SK-N-MC (cell line): ENCODE measurements around the gene CD81.

Source experiments
- DNase-seq: peaks from one replicate; pipeline ENCODE4 v3.0.0-alpha.2; 2011; ENCODE audit warnings: low read depth, low spot score
- H3K27ac ChIP-seq: fragments of 200-600 bp; sonication (generic); 2 replicates; pipeline ENCODE4 v1.5.1; 2016; ENCODE audit warnings: mixed run types
- H3K36me3 ChIP-seq: fragments of 200-600 bp; sonication (generic); 2 replicates; pipeline ENCODE4 v1.6.1; 2017; ENCODE audit warnings: antibody characterized with exemption, low read length, mixed read lengths; ENCODE audit not compliant: insufficient read depth
- H3K4me3 ChIP-seq: fragments of 200-600 bp; sonication (generic); 2 replicates; pipeline ENCODE4 v1.5.1; 2016
- H3K9ac ChIP-seq: fragments of 200-600 bp; sonication (generic); 2 replicates; pipeline ENCODE4 v1.8.0; 2017; ENCODE audit warnings: mixed run types, mixed read lengths; ENCODE audit not compliant: insufficient read length
- H3K9me3 ChIP-seq: fragments of 200-600 bp; sonication (generic); 2 replicates; pipeline ENCODE4 v1.6.1; 2017; ENCODE audit warnings: low read depth, mild to moderate bottlenecking, antibody characterized with exemption, low read length, moderate library complexity, mixed read lengths
- EZH2 ChIP-seq: fragments of 200-600 bp; sonication (generic); IDR thresholded peaks from one replicate; pipeline ENCODE4 v1.6.1; 2017; ENCODE audit warnings: antibody characterized with exemption
- FOXP2 ChIP-seq: optimal IDR thresholded peaks from 2 replicates; pipeline ENCODE3; 2011; ENCODE audit warnings: mild to moderate bottlenecking, moderate library complexity; ENCODE audit not compliant: insufficient read depth; ENCODE audit errors: extremely low read length, control extremely low read depth
- POLR2AphosphoS5 ChIP-seq: IDR thresholded peaks from 2 replicates; pipeline ENCODE4 v1.6.1; 2012; ENCODE audit warnings: mild to moderate bottlenecking, low read depth, low read length, borderline replicate concordance

The CD81 gene

DNA sequence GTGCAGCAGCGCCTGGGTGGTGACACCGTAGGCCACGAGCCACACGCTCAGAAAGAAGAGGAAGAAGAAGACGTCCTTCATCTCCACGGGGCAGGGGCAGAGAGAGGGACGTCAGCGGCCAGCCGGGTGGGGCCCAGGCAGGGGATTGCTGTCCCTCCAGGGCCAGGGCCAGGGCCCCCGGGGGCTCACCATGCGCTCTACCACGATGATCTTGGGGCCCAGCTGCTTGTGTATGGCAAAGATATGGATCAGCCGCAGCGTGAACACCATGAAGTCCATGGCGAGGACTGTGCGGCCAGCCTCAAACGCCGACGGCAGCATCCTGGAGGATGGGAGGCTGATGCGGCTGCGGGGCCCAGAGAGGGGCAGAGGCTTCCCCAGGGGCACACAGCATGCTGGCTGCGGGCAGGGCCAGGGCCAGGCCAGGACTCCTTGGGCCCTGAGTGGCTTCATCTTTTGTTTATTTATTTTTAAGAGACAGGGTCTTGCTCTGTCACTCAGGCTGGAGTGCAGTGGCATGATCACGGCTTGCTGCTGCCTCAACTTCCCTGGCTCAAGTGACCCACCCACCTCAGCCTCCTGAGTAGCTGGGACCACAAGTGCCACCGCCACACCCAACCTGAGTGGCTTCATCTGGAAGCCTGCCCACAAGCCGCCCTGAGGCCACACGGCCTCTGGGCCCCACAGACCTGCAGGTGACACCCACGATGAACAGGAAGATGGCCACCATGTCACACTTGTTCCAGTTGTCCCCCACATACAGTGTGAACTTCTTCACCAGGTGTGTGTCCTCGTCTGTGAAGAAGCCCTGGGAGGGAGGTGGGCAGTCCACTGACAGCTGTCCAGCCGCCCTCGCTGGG lies 34.6 kb downstream of the CD81 start:
- H3K36me3 ChIP-seq = no peaks in the 10 kb centered on the region
- no peaks in the 10 kb centered on the region for H3K9me3 ChIP-seq
- no peak overlapping the region for H3K27ac ChIP-seq
- DNase-seq = no peak
- no peak overlapping the region for H3K4me3 ChIP-seq
- no peak for TF ChIP-seq POLR2AphosphoS5
- TF ChIP-seq EZH2 = no peak
- no peak for TF ChIP-seq FOXP2
- no peak overlapping the region for H3K9ac ChIP-seq

DNA sequence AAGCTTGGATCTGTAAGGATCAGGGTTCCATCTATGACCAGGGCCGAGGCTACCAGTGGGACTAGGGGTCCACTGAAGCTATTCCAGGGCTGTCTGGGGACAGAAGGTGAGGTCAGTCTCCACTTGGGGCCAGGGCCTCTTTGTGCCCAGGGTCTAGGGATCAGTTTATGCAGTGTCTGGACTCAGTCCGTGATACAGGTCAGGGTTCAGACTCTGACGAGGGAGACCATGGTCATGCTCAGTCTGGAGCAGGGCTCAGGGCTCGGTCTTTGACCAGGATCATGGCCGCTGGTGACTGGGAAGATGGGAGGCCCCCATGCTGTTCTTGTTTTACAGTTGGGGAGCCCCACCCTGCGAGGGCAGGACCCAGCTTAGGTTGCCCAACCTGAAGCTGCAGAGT lies 35.2 kb downstream of the CD81 start:
- Histone ChIP-seq H3K27ac (no peak overlapping the region), H3K36me3 (no peaks in the 10 kb centered on the region), H3K9me3 (no peaks in the 10 kb centered on the region), H3K4me3 (no peak overlapping the region), H3K9ac (no peak overlapping the region)
- DNase-seq = no peak
- TF ChIP-seq POLR2AphosphoS5 (no peak), FOXP2 (no peak), EZH2 (no peak)

DNA sequence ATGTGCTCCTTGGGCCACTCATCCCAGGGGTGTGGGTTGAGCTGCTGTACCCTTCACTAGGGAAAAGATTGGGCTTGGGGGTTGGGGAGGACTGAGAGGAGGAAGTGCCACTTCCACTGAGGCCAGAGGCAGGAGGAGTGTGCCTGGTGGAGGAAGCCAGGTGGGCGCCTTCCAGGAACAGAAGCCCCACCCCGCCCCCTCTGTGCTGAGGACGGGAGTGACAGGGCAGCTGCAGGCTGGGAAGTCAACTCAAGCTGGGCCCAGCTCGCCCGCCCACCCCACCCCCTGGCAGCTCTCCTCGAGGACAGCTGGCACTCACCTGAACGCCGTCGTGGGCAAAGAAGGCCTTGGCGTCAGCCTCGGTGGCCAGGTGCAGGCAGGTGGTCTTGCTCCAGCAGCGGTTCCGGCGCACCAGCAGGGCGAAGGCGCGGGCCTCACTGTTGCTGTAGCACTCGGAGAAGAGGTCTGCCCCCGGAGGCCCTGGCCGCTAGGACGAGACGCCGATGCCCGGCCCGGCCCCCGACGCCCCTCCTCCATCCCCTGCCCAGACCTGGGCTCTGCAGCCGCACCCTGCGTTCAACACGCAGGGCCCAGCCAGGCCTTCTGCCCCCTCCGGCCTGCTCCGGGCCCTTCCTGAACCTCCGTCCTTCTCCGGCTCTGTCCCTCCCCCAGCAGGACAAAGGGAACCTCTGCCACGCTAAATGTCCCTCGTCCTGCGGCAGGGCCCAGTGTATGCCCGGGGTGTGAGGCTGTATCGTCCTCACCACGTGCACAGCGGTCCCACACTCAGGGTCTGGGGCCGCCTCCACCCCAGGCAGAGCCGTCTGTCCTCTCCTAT lies 36.9 kb downstream of the CD81 start:
- DNase-seq = no peak
- TF ChIP-seq EZH2 = no peak
- no peak for TF ChIP-seq FOXP2
- no peak for TF ChIP-seq POLR2AphosphoS5

DNA sequence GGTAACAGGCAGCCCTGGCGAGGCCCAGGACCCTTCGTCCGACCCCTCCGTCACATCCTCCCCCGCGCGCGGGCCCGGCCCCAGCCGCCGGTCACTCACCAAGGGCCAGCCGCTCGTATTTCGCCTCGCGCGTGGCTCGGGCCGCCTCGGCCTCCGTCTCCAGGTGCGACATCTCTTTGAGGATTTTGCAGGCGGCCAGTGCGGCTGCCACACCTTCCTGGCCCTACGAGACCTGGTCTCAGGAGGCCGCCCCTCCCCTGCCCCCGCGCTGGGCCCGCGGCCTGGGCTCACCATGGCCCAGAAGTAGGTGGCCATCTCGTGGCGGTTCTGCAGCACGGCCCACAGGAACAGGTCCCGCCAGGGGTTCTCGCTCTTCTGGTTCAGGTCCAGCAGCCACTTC lies 37.5 kb downstream of the CD81 start:
- no peak overlapping the region for H3K4me3 ChIP-seq
- H3K36me3 ChIP-seq = no peaks in the 10 kb centered on the region
- H3K9me3 ChIP-seq = no peaks in the 10 kb centered on the region
- DNase-seq = no peak
- no peak for TF ChIP-seq EZH2
- TF ChIP-seq POLR2AphosphoS5 = no peak
- no peak for TF ChIP-seq FOXP2
- no peak overlapping the region for H3K27ac ChIP-seq
- no peak overlapping the region for H3K9ac ChIP-seq

More for the DNA sequence above, 36.9 kb downstream of the CD81 start:
- Histone ChIP-seq H3K27ac (no peak overlapping the region), H3K36me3 (no peaks in the 10 kb centered on the region), H3K9ac (no peak overlapping the region), H3K4me3 (no peak overlapping the region), H3K9me3 (no peaks in the 10 kb centered on the region)

DNA sequence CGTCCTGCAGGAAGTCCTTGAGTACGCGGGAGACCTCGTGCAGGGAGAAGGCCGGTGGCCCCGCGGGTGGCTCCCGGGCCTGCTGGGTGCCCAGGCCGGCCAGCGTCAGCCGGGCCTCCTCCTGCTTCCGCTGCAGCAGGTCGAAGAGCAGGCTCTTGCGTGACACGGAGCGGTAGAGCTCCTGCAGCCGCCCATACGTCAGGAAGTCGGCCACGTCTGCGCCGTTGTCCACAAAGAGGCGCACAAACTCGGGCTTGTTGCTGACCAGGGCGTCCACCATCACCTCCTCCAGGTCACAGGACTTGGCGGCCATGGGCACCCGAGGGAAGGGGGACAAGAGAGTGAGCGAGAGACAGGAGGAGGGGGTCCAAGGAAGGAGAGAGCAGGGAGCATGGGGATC lies 38.1 kb downstream of the CD81 start:
- Histone ChIP-seq H3K4me3 (no peak overlapping the region), H3K9ac (no peak overlapping the region), H3K27ac (no peak overlapping the region), H3K36me3 (no peaks in the 10 kb centered on the region), H3K9me3 (no peaks in the 10 kb centered on the region)
- no peak for TF ChIP-seq EZH2
- no peak for TF ChIP-seq POLR2AphosphoS5
- DNase-seq = no peak

DNA sequence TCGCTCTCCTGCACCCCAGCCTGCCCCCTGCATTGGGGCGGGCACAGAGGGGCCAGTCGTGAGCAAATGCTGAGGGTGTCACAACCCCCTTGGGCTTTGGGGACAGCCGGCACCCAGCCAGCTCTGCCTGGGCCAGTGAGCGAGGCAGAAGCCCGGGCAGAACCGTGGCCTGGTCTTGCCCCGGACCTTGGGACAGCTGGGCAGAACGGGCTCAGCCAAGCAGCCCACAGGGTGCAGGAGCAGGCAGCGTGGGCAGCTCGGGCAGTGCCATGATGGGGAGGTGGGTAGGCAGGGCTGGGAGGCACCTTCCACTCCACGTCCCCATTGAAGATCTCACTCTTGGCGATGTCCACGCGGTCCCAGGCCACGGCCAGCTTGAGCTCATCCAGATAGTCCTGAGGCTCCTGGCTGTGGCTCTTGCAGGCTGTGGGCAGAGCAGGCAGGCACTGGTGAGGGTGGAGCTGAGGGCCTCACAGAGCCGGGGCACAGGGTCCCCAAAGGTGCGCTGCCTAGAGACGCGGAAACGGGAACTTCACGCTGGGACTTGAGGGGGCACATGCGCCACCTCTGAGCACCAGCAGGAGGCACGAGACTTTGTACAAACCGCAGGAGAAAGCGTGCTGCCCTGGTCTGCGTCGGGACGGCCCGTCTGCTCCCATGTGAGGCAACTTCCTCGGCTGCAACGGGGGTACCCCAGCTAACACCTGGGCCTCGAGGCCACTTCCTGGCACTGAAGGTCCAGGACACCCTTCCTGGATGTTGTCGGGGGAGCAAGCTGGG lies 38.7 kb downstream of the CD81 start:
- Histone ChIP-seq H3K4me3 (no peak overlapping the region), H3K27ac (no peak overlapping the region), H3K36me3 (no peaks in the 10 kb centered on the region), H3K9me3 (no peaks in the 10 kb centered on the region), H3K9ac (no peak overlapping the region)
- no peak for TF ChIP-seq EZH2
- TF ChIP-seq FOXP2 = no peak
- no peak for TF ChIP-seq POLR2AphosphoS5
- DNase-seq = no peak

DNA sequence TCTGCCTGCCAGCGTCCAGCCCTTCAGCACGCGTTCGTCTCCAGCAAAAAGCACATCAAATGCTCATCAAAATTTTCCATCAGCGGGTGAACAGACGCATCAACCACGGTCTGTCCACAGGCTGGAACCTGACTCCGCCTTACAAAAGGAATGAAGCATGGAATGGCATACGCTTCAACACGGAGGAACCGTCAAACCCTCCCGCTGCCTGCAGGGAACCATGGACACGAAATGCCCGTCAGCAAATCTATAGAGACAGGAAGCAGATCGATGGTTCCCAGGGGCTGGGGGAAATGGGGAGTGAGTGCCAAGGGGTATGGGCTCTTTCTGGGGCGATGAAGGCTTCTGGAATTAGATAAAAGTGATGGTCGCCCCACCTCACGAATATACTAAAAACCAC lies 39.7 kb downstream of the CD81 start:
- no peaks in the 10 kb centered on the region for H3K9me3 ChIP-seq
- DNase-seq = no peak
- no peak overlapping the region for H3K9ac ChIP-seq
- H3K36me3 ChIP-seq = no peaks in the 10 kb centered on the region
- H3K4me3 ChIP-seq = no peak overlapping the region
- no peak for TF ChIP-seq EZH2
- no peak for TF ChIP-seq POLR2AphosphoS5
- TF ChIP-seq FOXP2 = no peak
- no peak overlapping the region for H3K27ac ChIP-seq

DNA sequence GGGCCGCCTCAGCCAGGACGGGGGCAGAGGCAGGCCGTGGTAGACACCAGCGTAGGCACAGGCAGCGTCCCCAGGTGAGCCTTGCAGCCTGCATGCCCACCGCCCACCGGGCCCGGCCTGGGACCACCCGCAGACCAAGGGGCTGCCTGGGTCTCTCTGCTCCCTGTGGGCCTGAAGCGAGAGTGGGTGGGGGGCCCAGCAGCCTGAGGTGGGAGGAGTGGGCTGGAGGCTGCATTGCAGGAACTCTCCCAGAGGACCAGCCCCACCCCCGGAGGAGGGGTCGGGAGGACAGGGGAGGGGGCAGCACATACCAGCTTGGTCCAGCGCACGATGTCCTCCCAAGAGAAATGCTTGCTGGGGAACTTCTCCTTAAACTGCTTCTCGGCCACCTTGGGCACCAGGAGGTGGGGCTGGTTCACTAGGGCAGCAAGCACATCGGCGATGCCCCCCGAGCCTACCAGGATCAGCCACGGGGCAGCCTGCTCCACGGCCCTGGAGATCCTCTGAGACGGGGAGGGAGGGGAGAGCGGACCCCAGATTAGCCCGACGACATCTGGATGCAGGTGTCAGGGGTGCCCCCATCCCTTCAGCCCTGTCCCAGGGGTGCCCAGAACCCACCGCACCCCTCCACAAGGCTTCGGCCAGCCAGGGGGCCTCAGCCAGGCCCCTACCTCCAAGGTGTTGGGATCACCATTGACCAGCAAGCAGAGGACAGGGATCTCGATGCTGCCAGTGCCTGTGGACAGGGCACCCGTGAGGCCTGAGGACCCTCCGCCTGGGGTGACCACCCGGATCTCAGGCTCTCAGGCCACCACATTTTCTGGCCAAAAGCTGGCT lies 41.0 kb downstream of the CD81 start:
- Histone ChIP-seq H3K9me3 (no peaks in the 10 kb centered on the region), H3K36me3 (no peaks in the 10 kb centered on the region), H3K9ac (no peak overlapping the region), H3K27ac (no peak overlapping the region), H3K4me3 (no peak overlapping the region)
- TF ChIP-seq EZH2 = no peak
- no peak for TF ChIP-seq POLR2AphosphoS5
- TF ChIP-seq FOXP2 = no peak
- no peak for DNase-seq
